SJSA1 (cell line): Measurements from ENCODE around the gene JARID2. TPM values are rescaled to one million over a fixed set of nuclear protein-coding genes. Genes with fewer than 3 reads are reported as not detected.
A peak's percentile ranks its signal among the peaks of the same experiment; 100 is the strongest.

Experiments used
- DNase-seq, 2 experiments: peaks; one replicate each; pipeline ENCODE4 v3.0.0-alpha.2; 2015 to 2020; ENCODE audit warnings: low spot score in 2 of 2, low read depth in 1 of 2
- H3K27ac ChIP-seq: fragments of 250-450 bp; sonication (Bioruptor Pico); 2 replicates; pipeline ENCODE4 v1.5.1; 2020; ENCODE audit warnings: mild to moderate bottlenecking, moderate library complexity
- H3K27me3 ChIP-seq: fragments of 250-450 bp; sonication (Bioruptor Pico); replicated peaks from 2 replicates; pipeline ENCODE4 v1.5.1; 2020; ENCODE audit warnings: mild to moderate bottlenecking, moderate library complexity
- H3K36me3 ChIP-seq: fragments of 250-450 bp; sonication (Bioruptor Pico); 2 replicates; pipeline ENCODE4 v1.5.1; 2020; ENCODE audit warnings: mild to moderate bottlenecking
- H3K4me1 ChIP-seq: fragments of 250-450 bp; sonication (Bioruptor Pico); replicated peaks from 2 replicates; pipeline ENCODE4 v1.6.1; 2021; ENCODE audit warnings: mild to moderate bottlenecking
- H3K4me3 ChIP-seq: fragments of 250-450 bp; sonication (Bioruptor Pico); 2 replicates; pipeline ENCODE4 v1.5.1; 2020; ENCODE audit warnings: mild to moderate bottlenecking
- H3K9me3 ChIP-seq: fragments of 250-450 bp; sonication (Bioruptor Pico); replicated peaks from 2 replicates; pipeline ENCODE4 v1.5.1; 2020; ENCODE audit warnings: mild to moderate bottlenecking
- total RNA-seq: library from RNA; depleted of rRNA; stranded (reverse); fragments of >200 nt; shearing (Covaris generic); gene quantifications from 2 replicates; pipeline ENCODE4 v1.2.3, GENCODE V29; 2014

Gene JARID2
- total RNA-seq, 1 experiment from 2014 or later, result 7.0 TPM

DNA sequence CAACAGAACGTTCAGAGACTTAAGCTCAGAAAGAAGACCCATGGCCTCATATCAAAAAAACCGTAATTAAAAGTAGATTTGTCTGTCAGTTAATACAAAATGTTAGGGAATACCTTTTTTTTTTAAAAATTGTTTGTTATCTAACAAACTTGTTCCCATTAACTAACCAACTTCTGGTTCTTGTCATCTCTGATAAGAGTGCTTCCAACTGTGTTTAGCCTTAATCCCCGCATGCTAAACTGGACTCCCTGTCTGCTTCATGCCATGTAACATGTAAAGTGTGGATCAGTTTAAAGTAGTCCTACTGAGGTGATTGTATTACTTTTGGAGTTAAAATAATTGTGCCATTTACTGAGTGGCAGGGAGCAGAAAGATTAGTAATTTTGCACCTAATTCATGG lies 6.3 kb downstream of the JARID2 start:
- Histone ChIP-seq H3K4me3 (no peak overlapping the region), H3K36me3 (no peaks in the 10 kb centered on the region), H3K27me3 (no peaks in the 10 kb centered on the region), H3K4me1 (peaks cover 41% of the 10 kb centered on the region), H3K9me3 (no peaks in the 10 kb centered on the region), H3K27ac (no peak overlapping the region)
- no peak for DNase-seq

DNA sequence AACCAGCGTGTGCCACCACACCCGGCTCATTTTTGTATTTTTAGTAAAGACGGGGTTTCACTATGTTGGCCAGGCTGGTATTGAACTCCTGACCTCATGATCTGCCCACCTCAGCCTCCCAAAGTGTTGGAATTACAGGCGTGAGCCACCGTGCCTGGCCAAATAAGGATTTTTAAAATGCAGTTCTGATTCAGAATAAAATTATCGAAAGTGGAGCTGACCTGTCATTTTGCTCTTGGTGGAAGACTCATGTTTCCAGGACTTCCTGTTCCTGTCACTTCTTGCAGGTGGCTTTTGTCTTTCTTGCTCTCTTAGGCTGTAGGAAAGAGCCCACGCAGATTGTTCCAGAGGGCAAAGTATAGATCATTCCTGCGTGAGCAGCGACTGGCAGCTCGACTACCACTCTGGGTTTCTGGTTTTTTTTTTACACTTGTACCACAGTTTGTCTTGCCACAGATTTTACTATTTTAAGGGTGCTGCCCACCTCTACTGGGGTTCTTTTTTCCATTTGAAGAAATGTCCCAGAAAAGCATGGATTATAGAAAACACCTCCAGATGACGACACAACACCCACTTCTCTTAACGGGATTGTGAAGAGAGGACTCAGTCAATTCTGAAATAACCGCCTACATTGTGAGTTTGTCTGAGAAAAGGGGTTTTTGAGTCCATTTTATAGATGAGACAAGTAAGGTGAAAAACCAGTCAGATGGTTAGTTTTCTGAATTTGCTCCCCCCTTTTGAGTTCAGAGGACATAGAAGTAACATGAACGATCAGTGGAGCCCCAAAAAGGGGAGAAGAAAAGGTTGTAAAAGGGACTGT lies 7.5 kb downstream of the JARID2 start:
- no peaks in the 10 kb centered on the region for H3K9me3 ChIP-seq
- no peak overlapping the region for H3K27ac ChIP-seq

DNA sequence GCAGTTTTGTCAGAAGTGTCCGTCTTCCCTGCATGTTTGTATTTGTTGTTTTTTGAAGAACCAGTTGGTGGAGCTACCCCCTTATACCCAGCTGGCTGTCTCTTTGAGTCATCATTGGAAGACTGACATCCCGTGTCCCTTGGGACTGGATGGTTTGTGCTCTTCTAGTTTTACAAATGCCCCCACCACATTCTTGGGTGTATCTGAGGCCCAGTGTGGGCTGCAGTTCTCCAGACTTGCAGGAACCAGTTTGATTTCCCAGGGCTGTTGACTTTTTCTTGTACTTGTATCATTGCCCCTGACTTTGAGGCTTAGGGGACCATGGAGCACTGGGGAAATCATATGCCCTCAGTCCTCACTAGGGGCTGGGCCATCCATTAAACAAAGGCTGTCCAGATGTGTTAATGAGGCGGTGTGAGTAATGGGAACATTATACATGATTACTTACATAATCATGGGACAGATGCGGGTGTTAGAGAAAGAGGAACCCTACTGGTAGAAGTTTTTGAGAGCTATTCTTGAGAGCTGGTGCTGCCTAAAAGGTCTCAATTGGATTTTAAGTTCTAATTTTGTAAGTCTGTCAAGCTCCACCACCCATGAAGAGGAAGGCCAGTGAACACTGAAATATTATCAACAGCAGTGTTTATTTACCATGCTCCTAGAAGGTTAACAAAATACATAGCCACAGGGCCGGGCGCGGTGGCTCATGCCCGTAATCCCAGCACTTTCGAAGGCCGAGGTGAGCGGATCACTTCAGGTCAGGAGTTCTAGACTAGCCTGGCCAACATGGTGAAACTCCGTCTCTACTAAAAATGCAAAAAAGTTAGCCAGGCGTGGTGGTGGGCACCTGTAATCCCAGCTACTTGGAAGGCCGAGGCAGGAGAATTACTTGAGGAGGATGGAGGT lies 8.5 kb downstream of the JARID2 start:
- DNase-seq, result peak; percentile 79 to 83
- H3K9me3 ChIP-seq, result no peaks in the 10 kb centered on the region
- H3K27me3 ChIP-seq, result no peaks in the 10 kb centered on the region
- no peak overlapping the region for H3K4me3 ChIP-seq
- H3K27ac ChIP-seq, result peak overlapping the region; percentile 52
- H3K36me3 ChIP-seq, result no peaks in the 10 kb centered on the region
- H3K4me1 ChIP-seq, result peaks cover 57% of the 10 kb centered on the region

More for the DNA sequence above, 7.5 kb downstream of the JARID2 start:
- Histone ChIP-seq H3K4me1 (peaks cover 53% of the 10 kb centered on the region), H3K36me3 (no peaks in the 10 kb centered on the region), H3K27me3 (no peaks in the 10 kb centered on the region), H3K4me3 (no peak overlapping the region)
- DNase-seq, result no peak

DNA sequence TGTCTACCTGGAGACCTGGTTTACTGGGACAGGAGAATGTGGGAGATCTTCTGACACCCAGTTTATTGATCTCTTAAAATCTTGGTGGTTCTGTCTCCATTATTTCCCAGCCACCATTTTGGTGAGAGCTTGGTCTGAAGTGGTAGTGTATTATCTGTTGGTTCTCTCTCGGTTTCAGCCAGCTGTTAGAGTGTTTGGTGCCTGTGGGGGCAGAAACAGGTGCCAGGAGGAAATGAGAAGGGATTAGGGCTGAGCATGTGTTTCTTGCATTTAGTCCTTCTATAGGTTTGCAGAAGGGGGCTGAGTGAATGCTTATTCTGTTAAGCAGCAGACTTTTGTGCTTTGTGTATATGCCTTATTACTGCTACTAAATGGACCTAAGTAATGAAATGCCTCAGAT lies 9.6 kb downstream of the JARID2 start:
- Histone ChIP-seq H3K36me3 (no peaks in the 10 kb centered on the region), H3K9me3 (no peaks in the 10 kb centered on the region), H3K4me1 (peaks cover 63% of the 10 kb centered on the region), H3K27ac (no peak overlapping the region), H3K4me3 (no peak overlapping the region), H3K27me3 (no peaks in the 10 kb centered on the region)
- DNase-seq, result no peak

DNA sequence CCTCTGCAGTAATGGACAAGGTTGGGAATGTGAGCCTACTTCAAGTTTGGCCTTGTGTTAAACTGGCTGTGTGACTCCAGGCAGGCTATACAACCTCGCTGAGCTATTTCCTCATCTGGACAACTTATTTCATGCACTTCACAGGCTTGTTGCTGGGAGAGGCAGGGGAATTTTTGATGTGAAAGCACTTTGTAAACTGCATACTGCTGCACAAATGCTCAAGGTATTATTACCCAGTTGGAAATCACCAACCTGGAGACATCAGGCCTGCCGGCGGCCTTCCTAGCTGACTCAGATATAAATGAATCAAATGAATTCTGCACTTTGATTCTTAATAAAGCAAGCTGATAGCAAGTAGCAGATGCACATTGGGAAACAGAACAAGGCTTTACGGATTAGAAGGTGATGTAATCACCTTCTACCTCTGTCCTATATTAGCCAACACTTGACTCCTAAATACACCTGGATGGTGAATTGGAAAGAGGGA lies 10.1 kb downstream of the JARID2 start:
- no peak overlapping the region for H3K27ac ChIP-seq
- H3K9me3 ChIP-seq, result no peaks in the 10 kb centered on the region
- DNase-seq, result no peak
- H3K36me3 ChIP-seq, result no peaks in the 10 kb centered on the region
- H3K27me3 ChIP-seq, result no peaks in the 10 kb centered on the region
- H3K4me1 ChIP-seq, result peaks cover 68% of the 10 kb centered on the region
- no peak overlapping the region for H3K4me3 ChIP-seq

DNA sequence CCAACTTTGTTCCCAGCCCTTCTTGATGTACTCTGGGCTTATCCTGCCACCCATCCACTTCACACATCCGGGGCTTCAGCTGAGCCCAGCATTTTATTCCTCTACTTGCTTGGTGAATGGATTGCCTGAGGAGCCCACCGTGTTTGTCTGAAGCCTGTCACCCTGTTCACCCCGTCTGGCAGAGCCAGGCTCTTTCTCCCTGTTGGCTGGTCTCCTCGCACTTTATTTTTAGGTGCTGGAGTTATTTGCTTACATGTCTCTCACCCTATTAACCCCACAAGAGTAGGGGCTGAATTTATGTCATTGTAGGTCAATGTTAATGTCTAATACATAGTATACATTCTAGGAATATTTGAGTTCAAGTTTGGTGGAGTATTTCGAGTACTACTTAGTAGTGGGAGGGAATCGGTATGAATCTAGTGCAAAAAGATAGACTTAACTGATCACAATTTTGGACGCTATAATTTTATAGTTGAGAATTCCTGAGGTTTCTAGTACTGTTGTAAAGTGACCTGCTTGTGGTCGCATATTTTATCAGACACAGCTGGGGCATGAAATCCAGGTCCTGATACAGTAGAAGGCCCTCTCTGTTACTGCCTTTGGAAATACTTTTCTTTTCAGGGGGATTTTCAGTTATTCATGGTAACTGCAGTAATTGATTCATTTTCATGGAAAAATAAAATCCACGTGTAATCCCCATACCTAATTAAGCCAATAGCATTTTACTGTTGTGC lies 10.8 kb downstream of the JARID2 start:
- H3K27ac ChIP-seq, result peak overlapping the region; percentile 9; the same call in 1 of the 2 replicates

DNA sequence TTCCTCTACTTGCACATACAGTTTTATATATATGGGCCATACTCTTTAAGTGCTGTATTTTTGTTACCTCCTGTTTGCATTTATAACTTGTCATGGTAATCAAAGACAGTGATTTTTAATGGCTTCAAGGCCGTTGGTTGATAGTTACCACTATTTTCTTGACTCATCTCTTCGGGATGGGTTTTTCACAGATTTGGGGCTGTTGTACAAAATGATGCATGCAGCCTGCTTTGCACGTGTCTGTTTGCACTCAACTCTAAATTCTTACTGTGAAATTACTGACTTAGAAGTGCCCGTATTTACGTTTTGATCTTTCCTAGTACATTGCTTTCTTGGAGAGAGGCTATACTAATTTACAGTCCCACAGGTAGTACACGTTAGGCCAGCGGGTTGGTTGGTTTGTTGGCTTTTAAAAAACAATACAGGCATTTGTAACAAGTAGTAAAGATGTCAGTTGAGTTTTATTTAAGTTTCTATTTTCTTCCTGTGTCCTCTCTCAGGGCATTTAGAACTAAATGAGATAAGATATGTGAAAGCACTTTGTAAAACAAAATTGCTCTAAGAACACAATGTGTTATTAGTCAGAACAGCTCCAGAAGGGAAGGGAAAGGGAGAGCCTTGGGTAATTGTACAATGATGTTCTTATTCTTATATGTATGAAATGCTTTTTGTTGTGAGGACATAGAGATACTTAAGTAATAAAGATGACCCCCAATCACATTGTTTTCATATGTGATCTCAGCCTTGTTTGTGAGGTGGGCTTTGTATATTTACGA lies 11.7 kb downstream of the JARID2 start:
- Histone ChIP-seq H3K4me1 (peaks cover 83% of the 10 kb centered on the region), H3K27me3 (no peaks in the 10 kb centered on the region), H3K27ac (peak overlapping the region; percentile 9; the same call in 1 of the 2 replicates), H3K4me3 (no peak overlapping the region), H3K36me3 (no peaks in the 10 kb centered on the region), H3K9me3 (no peaks in the 10 kb centered on the region)
- DNase-seq, result no peak

More for the DNA sequence above, 10.8 kb downstream of the JARID2 start:
- H3K36me3 ChIP-seq, result no peaks in the 10 kb centered on the region
- DNase-seq, result peak in 1 of 2 experiments; percentile 46
- no peaks in the 10 kb centered on the region for H3K27me3 ChIP-seq
- H3K9me3 ChIP-seq, result no peaks in the 10 kb centered on the region
- no peak overlapping the region for H3K4me3 ChIP-seq
- H3K4me1 ChIP-seq, result peaks cover 75% of the 10 kb centered on the region

DNA sequence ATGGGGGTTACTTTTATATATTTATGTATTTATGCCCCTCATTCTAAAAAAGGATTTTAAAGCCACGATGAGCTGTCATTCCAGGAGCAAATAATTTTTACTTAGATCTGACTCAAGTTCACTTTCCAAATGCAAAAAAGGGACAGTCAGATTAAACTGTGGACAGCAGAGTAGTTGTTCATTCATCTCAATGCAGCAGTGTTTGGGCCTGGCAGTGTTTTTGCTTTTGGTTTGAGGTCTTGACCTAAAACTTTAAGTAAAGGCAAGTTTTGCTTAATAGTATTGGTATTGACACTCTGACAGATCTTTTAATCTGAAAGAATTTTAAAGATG lies 13.9 kb downstream of the JARID2 start:
- Histone ChIP-seq H3K27me3 (no peaks in the 10 kb centered on the region), H3K4me1 (peaks cover 94% of the 10 kb centered on the region), H3K27ac (peak overlapping the region; percentile 37), H3K4me3 (no peak overlapping the region), H3K36me3 (no peaks in the 10 kb centered on the region), H3K9me3 (no peaks in the 10 kb centered on the region)
- no peak for DNase-seq

DNA sequence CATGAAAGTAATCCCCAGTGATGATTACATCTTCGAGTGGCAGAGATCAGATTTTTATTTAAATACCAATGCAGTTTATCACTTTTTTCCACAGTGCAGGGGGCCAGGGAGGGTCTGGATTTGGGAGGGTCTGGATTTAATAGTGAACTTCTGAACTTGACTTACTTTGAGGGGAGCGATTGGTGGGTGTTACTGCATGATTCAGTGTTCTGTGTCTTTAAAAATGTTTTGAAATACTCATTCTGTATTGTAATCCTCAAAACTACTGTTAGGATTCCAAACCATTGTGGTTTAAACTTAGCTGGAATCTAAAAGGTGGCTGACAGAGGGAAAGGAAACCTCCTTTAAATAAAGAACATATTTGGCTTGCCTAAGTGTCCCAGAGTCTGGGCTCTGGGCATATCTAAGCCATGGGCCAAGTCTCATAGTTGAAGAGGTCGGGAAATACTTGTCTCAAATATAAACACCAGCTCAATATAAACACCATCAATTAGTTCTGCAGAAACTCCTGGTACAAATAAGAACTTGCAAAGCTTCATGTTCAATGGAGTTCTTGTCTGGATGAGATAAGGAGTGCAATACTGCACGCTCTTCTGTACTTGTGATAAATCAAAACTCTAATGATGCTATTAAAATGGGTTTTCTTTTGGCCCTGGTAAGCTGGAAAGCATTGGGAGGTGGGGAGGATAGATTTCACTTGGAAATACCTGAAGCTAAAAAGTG lies 14.4 kb downstream of the JARID2 start:
- Histone ChIP-seq H3K4me3 (no peak overlapping the region), H3K27ac (peak overlapping the region; percentile 37), H3K9me3 (no peaks in the 10 kb centered on the region), H3K36me3 (no peaks in the 10 kb centered on the region), H3K4me1 (peaks cover 98% of the 10 kb centered on the region), H3K27me3 (no peaks in the 10 kb centered on the region)
- peak in 1 of 2 experiments; percentile 60 for DNase-seq

DNA sequence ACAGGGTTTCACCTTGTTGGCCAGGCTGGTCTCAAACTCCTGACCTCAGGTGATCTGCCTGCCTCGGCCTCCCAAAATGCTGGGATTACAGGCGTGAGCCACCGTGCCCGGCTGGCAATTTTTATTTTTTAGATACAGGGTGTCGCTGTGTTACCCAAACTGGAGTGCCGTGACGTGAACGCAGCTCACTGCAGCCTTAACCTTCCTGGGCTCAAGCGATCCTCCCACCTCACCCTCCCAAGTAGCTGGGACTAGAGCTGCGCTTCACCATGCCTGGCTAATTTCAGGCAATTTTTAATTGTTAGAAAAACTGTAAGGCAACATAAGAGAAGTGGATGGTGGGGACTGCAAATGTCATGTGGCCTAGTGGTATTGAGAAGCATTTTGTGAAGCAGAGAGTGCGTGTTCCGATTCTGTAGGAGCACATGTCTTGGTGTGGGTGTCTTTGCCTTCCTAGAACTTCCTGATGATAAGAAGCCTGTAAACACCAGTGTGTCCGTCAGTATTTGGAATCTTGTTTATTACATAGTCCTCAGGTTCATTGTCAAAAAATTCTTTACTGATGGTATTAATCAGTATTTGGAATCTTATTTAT lies 18.0 kb downstream of the JARID2 start:
- Histone ChIP-seq H3K36me3 (no peaks in the 10 kb centered on the region), H3K27ac (no peak overlapping the region), H3K4me3 (no peak overlapping the region), H3K4me1 (peaks cover 91% of the 10 kb centered on the region), H3K9me3 (no peaks in the 10 kb centered on the region), H3K27me3 (no peaks in the 10 kb centered on the region)
- no peak for DNase-seq

DNA sequence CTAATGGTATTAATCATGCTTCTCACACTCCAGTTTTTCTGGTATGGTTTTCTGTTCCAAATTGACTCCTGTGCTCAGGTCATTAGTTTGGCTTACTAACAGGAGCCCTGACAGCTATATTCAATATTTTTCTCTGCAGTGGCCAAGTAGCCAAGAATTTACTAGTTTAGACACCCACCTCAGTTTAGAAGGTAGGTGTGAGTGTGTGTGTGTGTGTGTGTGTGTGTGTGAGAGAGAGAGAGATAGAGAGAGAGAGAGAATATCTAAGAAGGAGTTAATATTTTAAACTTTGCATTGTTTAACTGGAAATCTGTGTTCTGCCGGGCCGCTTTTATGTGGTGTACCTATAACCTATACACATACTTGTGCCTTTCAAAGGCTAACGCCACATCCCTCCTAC lies 18.5 kb downstream of the JARID2 start:
- H3K36me3 ChIP-seq, result no peaks in the 10 kb centered on the region
- peaks cover 88% of the 10 kb centered on the region for H3K4me1 ChIP-seq
- no peak overlapping the region for H3K4me3 ChIP-seq
- DNase-seq, result no peak
- no peaks in the 10 kb centered on the region for H3K27me3 ChIP-seq
- no peaks in the 10 kb centered on the region for H3K9me3 ChIP-seq
- no peak overlapping the region for H3K27ac ChIP-seq
